ENCODE data around the gene CBY3.
A peak's percentile ranks its signal among the peaks of the same experiment; 100 is the strongest.
"Not testable (repeated sequence)": the region's sequence is repeated elsewhere in the genome, so short reads cannot be mapped to it uniquely, and the experiment has no call there.

CBY3 gene

DNA sequence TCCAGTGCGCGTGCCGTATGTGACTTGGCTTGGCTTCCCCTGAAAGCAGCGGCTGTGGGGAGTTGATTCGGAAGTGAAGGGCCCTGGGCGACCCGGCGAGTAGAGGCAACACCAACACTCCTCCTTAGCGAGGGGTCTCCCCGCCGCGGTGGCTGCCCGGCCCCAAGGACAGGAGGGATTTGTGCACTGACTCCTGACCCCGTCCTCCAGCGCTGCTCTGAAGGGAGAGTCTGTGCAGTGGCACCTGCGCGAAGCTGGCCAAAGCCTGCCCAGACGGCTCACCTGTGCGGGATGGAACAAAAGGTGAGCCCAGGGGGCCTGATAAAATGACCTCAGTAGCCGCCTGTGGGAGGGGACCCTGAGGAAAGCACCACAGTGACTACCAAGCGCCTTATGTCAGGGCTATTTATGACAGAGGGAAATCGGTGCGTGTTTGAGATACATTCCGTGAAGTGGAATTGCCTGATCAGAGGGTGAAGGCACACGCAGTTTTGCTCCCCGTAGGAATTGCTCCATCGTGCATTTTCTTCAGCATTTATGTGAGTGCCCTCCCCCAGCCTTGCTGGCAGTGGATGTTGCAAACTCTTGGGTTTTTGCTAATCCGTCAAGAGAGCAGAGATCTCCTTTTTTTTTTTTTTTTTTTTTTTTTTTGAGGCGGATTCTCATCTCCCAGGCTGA is 22.5 kb downstream of the CBY3 start:
- H3K4me1 ChIP-seq (ENCODE audit: control insufficient read depth, insufficient read depth, low read length); H3K9ac ChIP-seq (ENCODE audit: low read depth, low read length); H3K27me3 ChIP-seq (ENCODE audit: control insufficient read depth, insufficient read depth, low read length); H3K9me3 ChIP-seq (ENCODE audit: control insufficient read depth, insufficient read depth, low read length); H3K36me3 ChIP-seq (ENCODE audit: control insufficient read depth, insufficient read depth, low read length): not testable (repeated sequence)
- peak overlapping the region; percentile 53 for H3K4me3 ChIP-seq (ENCODE audit: low read depth, low read length)

DNA sequence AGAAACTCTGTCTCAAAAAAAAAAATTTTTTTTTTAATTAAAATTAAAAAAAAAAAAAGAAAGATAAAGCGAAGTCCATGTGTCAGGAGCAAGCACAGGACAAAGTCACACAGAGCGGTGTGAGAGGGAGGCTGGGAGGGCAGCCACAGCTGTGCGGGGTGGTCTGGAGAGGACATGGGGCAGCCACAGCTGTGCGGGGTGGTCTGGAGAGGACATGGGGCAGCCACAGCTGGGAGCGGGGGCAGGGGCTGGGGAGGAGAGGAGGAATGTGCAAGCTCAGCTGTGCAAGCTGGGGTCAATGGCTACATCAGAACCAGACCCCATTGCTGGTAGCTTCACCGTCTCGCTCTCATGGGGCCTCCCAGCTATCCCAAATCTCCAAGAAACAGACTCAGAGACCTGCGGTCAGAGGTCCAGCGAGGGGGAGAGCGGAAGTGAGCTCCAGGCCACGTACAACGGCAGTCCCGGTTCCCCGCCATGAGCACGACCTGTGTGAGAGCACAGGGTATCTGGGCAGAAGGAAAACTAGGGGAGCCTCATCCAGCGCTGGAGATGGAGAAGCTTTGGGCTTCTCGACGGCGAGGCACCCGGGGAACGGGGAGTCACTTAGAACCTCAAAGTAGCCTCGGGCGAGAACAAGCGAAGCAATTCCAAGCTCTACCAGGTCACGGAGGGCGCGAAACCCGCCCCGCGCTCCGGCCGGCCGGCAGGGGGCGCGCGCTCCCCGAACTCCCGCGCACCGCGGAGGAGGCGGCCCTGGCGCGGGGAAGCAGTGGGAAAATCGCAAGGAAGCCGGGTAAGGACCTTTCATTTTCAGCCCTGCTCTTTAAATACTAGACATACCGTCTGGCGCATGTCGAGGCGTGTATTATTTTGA is 23.3 kb downstream of the CBY3 start:
- not testable (repeated sequence) for H3K4me3 ChIP-seq (ENCODE audit: low read depth, low read length); H3K9ac ChIP-seq (ENCODE audit: low read depth, low read length); H3K27me3 ChIP-seq (ENCODE audit: control insufficient read depth, insufficient read depth, low read length)

DNA sequence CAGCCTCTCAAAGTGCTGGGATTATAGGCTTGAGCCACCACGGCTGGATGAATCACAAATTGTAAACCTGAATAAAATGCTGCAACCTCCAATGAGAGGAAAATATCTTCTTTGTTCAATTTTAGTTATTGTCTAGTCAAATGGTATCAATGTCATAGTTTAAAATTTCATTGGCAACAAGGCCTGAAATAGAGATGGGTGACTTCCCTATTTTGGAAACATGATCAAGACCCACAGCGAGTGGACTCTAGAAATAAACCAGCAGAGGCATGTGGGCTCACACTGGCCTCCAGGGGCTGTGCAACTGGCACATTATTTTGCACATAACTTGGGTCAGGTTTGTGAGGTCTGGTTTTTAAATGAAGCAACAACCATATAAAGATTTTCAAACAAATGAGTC is 27.7 kb downstream of the CBY3 start:
- not testable (repeated sequence) for H3K4me3 ChIP-seq (ENCODE audit: low read depth, low read length); H3K9ac ChIP-seq (ENCODE audit: low read depth, low read length); H3K9me3 ChIP-seq (ENCODE audit: control insufficient read depth, insufficient read depth, low read length); H3K27me3 ChIP-seq (ENCODE audit: control insufficient read depth, insufficient read depth, low read length); H3K36me3 ChIP-seq (ENCODE audit: control insufficient read depth, insufficient read depth, low read length); H3K4me1 ChIP-seq (ENCODE audit: control insufficient read depth, insufficient read depth, low read length)

More for the DNA sequence above, 23.3 kb downstream of the CBY3 start:
- not testable (repeated sequence) for H3K4me1 ChIP-seq (ENCODE audit: control insufficient read depth, insufficient read depth, low read length); H3K36me3 ChIP-seq (ENCODE audit: control insufficient read depth, insufficient read depth, low read length); H3K9me3 ChIP-seq (ENCODE audit: control insufficient read depth, insufficient read depth, low read length)

DNA sequence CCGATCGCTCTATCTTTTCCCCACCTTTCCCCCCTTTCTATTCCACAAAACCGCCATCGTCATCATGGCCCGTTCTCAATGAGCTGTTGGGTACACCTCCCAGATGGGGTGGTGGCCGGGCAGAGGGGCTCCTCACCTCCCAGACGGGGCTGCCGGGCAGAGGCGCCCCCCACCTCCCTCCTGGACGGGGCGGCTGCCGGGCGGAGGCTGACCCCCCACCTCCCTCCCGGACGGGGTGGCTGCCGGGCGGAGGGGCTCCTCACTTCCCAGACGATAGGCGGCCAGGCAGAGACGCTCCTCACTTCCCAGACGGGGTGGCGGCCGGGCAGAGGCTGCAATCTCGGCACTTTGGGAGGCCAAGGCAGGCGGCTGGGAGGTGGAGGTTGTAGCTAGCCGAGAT is 30.6 kb downstream of the CBY3 start:
- H3K9ac ChIP-seq (ENCODE audit: low read depth, low read length); H3K27me3 ChIP-seq (ENCODE audit: control insufficient read depth, insufficient read depth, low read length); H3K4me3 ChIP-seq (ENCODE audit: low read depth, low read length); H3K4me1 ChIP-seq (ENCODE audit: control insufficient read depth, insufficient read depth, low read length); H3K36me3 ChIP-seq (ENCODE audit: control insufficient read depth, insufficient read depth, low read length); H3K9me3 ChIP-seq (ENCODE audit: control insufficient read depth, insufficient read depth, low read length): not testable (repeated sequence)

DNA sequence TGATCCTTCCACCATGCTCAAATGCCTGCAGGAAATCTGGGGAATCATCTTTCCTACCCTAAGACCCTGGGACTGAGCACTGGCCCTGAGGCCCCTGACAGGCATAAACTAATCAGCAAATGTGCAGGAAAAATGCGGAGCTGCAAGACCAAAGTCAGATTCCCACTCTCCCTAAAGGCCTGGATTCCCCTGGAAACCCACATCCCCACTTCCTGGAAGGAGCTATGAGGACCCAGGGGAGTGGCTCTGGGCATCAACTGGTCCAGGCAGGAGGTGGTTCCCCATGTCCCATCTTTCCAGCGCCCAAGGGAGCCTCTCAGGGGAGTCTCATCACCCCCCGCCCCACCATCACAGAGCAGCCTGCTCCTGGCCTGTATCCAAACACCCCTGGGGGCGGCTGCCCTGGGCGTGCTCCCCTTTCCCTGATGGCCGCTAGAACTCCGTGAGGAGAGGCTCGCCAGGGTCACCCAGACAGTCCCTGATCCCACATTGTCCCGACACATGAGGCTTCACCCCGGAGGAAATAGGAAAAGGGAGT is 31.6 kb downstream of the CBY3 start:
- H3K9me3 ChIP-seq (ENCODE audit: control insufficient read depth, insufficient read depth, low read length); H3K36me3 ChIP-seq (ENCODE audit: control insufficient read depth, insufficient read depth, low read length); H3K4me3 ChIP-seq (ENCODE audit: low read depth, low read length); H3K9ac ChIP-seq (ENCODE audit: low read depth, low read length); H3K4me1 ChIP-seq (ENCODE audit: control insufficient read depth, insufficient read depth, low read length); H3K27me3 ChIP-seq (ENCODE audit: control insufficient read depth, insufficient read depth, low read length): not testable (repeated sequence)

DNA sequence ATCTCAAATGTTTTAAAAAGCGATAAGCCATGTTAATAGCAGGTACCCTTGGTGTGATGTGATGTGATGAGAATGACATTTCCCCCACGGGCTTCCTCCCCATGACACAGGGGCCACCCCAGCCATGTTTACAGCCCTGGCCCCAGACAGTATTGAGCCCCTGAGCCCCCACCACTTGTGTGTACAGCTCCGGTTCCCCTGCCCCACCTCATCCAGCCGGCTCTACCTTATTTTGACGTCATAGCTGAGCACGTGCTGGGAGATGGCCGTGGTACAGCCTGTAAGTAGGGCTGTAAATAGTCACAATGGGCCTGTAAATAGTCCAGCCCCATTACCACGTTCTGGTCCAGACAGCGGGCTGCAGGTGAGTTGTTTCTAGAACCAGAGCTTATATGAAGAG is 32.4 kb downstream of the CBY3 start:
- H3K9ac ChIP-seq (ENCODE audit: low read depth, low read length), result no peak overlapping the region
- H3K9me3 ChIP-seq (ENCODE audit: control insufficient read depth, insufficient read depth, low read length), result no peaks in the 10 kb centered on the region
- H3K36me3 ChIP-seq (ENCODE audit: control insufficient read depth, insufficient read depth, low read length), result no peaks in the 10 kb centered on the region
- H3K27me3 ChIP-seq (ENCODE audit: control insufficient read depth, insufficient read depth, low read length), result no peaks in the 10 kb centered on the region
- H3K4me3 ChIP-seq (ENCODE audit: low read depth, low read length), result no peak overlapping the region
- no peaks in the 10 kb centered on the region for H3K4me1 ChIP-seq (ENCODE audit: control insufficient read depth, insufficient read depth, low read length)

DNA sequence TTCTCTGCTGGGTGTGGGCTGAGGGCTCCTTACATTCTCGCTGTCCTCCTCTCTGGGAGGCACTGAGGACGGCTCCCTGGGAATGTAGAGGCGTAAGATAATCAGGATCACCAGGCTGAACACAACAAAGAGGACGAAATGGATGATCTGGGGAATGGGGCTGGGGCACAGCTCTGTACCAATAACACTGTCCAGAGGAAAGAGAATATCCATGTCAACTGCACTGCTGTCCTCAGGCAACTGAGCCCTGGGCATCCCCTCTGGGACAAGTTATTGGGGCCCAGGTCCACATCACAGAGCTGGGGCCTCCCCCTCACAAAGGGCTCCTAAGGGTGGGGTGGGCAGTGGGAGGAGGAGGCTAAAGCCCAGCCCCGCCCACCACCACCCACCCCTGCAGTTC is 36.1 kb downstream of the CBY3 start:
- not testable (repeated sequence) for H3K36me3 ChIP-seq (ENCODE audit: control insufficient read depth, insufficient read depth, low read length); H3K9ac ChIP-seq (ENCODE audit: low read depth, low read length); H3K9me3 ChIP-seq (ENCODE audit: control insufficient read depth, insufficient read depth, low read length); H3K4me1 ChIP-seq (ENCODE audit: control insufficient read depth, insufficient read depth, low read length); H3K4me3 ChIP-seq (ENCODE audit: low read depth, low read length); H3K27me3 ChIP-seq (ENCODE audit: control insufficient read depth, insufficient read depth, low read length)

DNA sequence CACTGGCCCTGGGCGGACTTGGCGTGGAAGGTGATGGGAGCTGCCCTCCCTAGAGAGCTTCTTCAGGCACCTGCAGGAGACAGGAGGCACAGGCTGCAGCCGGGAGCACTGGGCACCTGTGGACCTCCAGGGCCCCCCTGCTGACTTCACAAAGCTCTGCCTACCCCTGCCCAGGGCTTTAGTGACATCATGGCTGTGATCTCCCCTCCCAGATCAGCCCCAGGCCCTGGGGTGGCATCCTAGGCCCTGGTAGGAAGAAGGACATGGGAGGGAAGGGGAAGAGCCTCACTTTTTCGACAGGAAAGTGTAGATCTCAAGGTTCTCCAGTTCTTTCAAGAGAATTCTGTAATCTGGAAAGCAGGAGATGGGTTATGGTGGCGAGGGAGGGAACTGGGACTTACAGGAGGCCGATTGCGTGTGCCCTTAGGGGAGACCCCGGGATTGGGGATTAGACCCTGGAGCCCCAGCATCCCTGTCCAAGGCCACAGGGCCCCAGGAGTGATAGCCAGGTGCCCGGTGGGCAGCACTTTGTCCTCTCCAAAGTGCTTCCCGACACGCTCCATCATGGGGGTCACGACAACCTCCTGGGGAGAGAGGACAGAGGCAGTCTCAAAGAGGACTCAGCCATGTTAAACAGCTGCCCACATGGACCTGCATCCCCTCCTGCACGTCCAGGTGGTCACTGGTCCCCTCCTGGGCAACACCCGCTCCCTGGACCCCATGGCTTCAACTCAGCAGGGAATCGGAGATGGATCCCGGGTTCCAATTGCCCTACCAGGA is 37.5 kb downstream of the CBY3 start:
- not testable (repeated sequence) for H3K36me3 ChIP-seq (ENCODE audit: control insufficient read depth, insufficient read depth, low read length); H3K27me3 ChIP-seq (ENCODE audit: control insufficient read depth, insufficient read depth, low read length); H3K9ac ChIP-seq (ENCODE audit: low read depth, low read length); H3K4me1 ChIP-seq (ENCODE audit: control insufficient read depth, insufficient read depth, low read length); H3K4me3 ChIP-seq (ENCODE audit: low read depth, low read length); H3K9me3 ChIP-seq (ENCODE audit: control insufficient read depth, insufficient read depth, low read length)

DNA sequence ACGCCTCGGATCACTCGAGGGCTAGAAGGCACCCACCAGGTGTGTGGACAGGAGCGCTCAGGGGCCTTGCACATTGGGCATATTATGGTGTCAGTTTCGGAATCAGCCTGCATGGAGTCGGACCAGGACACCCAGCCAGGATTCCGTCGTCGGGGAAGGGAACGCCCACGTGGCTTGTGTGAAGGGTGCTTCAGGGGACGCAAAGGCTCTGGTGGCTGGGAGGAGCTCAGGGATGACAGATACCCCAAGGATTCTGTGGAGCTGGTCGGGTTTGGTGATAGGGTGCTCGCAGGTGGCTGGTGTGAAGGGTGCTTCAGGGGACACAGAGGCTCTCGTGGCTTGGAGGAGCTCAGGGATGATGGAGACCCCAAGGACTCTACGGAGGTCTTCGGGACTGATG is 38.2 kb downstream of the CBY3 start:
- H3K4me1 ChIP-seq (ENCODE audit: control insufficient read depth, insufficient read depth, low read length); H3K27me3 ChIP-seq (ENCODE audit: control insufficient read depth, insufficient read depth, low read length); H3K4me3 ChIP-seq (ENCODE audit: low read depth, low read length); H3K9ac ChIP-seq (ENCODE audit: low read depth, low read length); H3K36me3 ChIP-seq (ENCODE audit: control insufficient read depth, insufficient read depth, low read length); H3K9me3 ChIP-seq (ENCODE audit: control insufficient read depth, insufficient read depth, low read length): not testable (repeated sequence)

DNA sequence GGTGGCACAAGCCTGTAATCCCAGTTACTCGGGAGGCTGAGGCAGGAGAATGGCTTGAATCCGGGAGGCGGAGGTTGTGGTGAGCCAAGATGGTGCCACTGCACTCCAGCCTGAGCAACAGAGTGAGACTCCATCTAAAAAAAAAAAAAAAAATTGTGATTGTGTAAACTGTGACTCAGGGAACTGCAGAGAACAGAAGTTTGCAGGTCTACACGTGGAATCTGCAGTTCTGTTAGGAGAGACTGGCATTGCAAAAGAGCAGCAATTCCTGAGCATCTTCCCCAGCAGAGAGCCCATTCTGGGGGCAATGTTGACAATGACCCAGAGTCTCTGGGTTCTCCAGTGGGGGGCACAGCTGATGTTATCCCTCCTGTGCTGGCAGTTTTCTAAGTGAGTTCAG is 39.1 kb downstream of the CBY3 start:
- not testable (repeated sequence) for H3K9ac ChIP-seq (ENCODE audit: low read depth, low read length); H3K36me3 ChIP-seq (ENCODE audit: control insufficient read depth, insufficient read depth, low read length); H3K9me3 ChIP-seq (ENCODE audit: control insufficient read depth, insufficient read depth, low read length); H3K27me3 ChIP-seq (ENCODE audit: control insufficient read depth, insufficient read depth, low read length); H3K4me3 ChIP-seq (ENCODE audit: low read depth, low read length); H3K4me1 ChIP-seq (ENCODE audit: control insufficient read depth, insufficient read depth, low read length)

DNA sequence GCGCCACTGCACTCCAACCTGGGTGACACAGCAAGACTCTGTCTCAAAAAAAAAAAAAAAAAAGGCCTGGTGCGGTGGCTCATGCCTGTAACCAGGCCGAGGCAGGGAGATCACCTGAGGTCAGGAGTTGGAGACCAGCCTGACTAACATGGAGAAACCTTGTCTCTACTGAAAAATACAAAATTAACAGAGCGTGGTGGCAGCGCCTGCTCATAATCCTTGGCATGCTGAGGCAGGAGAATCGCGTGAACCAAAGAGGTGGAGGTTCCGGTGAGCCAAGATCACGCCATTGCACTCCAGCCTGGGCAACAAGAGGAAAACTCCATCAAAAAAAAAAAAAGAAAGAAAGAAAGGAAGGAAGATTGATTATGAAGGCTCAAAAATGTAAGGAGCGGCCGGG is 41.5 kb downstream of the CBY3 start:
- H3K27me3 ChIP-seq (ENCODE audit: control insufficient read depth, insufficient read depth, low read length); H3K36me3 ChIP-seq (ENCODE audit: control insufficient read depth, insufficient read depth, low read length); H3K4me3 ChIP-seq (ENCODE audit: low read depth, low read length); H3K4me1 ChIP-seq (ENCODE audit: control insufficient read depth, insufficient read depth, low read length); H3K9me3 ChIP-seq (ENCODE audit: control insufficient read depth, insufficient read depth, low read length); H3K9ac ChIP-seq (ENCODE audit: low read depth, low read length): not testable (repeated sequence)
